H1 (cell line): ENCODE results near the gene ARMC3. TPM values are rescaled to one million over a fixed set of nuclear protein-coding genes. Genes with fewer than 3 reads are reported as not detected.

ENCODE experiments used
- CTCF ChIA-PET: fragments of 300-600 bp; sonication (Branson Sonifier 250); formaldehyde crosslinking; loops from one replicate; lab custom pipeline; 2021; ENCODE audit not compliant: partially characterized antibody; lab: Charles Lee
- POLR2A ChIA-PET: fragments of 300-600 bp; sonication (Branson Sonifier 250); formaldehyde crosslinking; loops from one replicate; lab custom pipeline; 2021; ENCODE audit warnings: inconsistent platforms; ENCODE audit not compliant: partially characterized antibody; lab: Charles Lee
- DNase-seq, 2 experiments: peaks; one replicate each; pipeline versions ENCODE4 v3.0.0 to v3.0.0-alpha.2; 2010 to 2022; ENCODE audit warnings: low spot score in 2 of 2, low read depth in 1 of 2, mixed read lengths in 1 of 2
- FAIRE-seq: peaks from 2 replicates; lab custom pipeline; 2011; peaks lifted over from hg19 to GRCh38; lab: Jason Lieb, UNC
- H2AFZ ChIP-seq: 2 replicates; pipeline ENCODE4 v1.8.1; 2012; ENCODE audit warnings: low read length, inconsistent platforms
- H2AK5ac ChIP-seq: 2 replicates; pipeline ENCODE4 v1.6.1; 2013; ENCODE audit warnings: low read depth, low read length
- H2BK120ac ChIP-seq: replicated peaks from 2 replicates; pipeline ENCODE3; 2013; ENCODE audit warnings: low read depth, low read length, inconsistent platforms
- H2BK12ac ChIP-seq: 2 replicates; pipeline ENCODE4 v1.6.1; 2013; ENCODE audit warnings: low read depth, low read length
- H2BK15ac ChIP-seq: 2 replicates; pipeline ENCODE4 v1.6.1; 2013; ENCODE audit warnings: low read length
- H2BK20ac ChIP-seq: 2 replicates; pipeline ENCODE4 v1.6.1; 2013; ENCODE audit warnings: low read length
- H2BK5ac ChIP-seq: 2 replicates; pipeline ENCODE4 v1.6.1; 2013; ENCODE audit warnings: low read depth, low read length
- H3K14ac ChIP-seq: 2 replicates; pipeline ENCODE4 v1.6.1; 2013; ENCODE audit warnings: inconsistent platforms; ENCODE audit not compliant: insufficient read length
- H3K18ac ChIP-seq: 2 replicates; pipeline ENCODE4 v1.6.1; 2013; ENCODE audit warnings: low read length; ENCODE audit errors: extremely low read depth
- H3K23ac ChIP-seq: 2 replicates; pipeline ENCODE4 v1.6.1; 2013; ENCODE audit warnings: inconsistent platforms; ENCODE audit not compliant: insufficient read length
- H3K23me2 ChIP-seq: 2 replicates; pipeline ENCODE4 v1.6.1; 2013; ENCODE audit warnings: low read depth, low read length
- H3K27ac ChIP-seq: 2 replicates; pipeline ENCODE4 v1.6.1; 2011; ENCODE audit warnings: low read depth, low read length, inconsistent platforms
- H3K27me3 ChIP-seq, 4 experiments: replicated peaks in 1 of 4; 1 replicate in 1 of 4; 2 replicates in 3 of 4; pipeline versions ENCODE4 v1.6.1 to v1.8.1; 2011 to 2013; ENCODE audit warnings: low read length in 3 of 4, mild to moderate bottlenecking in 3 of 4, inconsistent platforms in 2 of 4, mixed read lengths in 2 of 4, moderate library complexity in 1 of 4; ENCODE audit not compliant: control insufficient read depth in 3 of 4, insufficient read depth in 3 of 4; ENCODE audit errors: extremely low read depth in 1 of 4
- H3K36me3 ChIP-seq, 4 experiments: 2 replicates each; pipeline versions ENCODE4 v1.6.1 to v1.8.1; 2011 to 2013; ENCODE audit warnings: mild to moderate bottlenecking in 4 of 4, low read length in 3 of 4, moderate library complexity in 2 of 4, control low read depth in 1 of 4, inconsistent platforms in 1 of 4; ENCODE audit not compliant: insufficient read depth in 4 of 4, control insufficient read depth in 2 of 4
- H3K4ac ChIP-seq: replicated peaks from 2 replicates; pipeline ENCODE3; 2013; ENCODE audit warnings: low read length, low read depth, mixed read lengths, inconsistent platforms; ENCODE audit not compliant: insufficient read length
- H3K4me1 ChIP-seq, 4 experiments: replicated peaks in 1 of 4; 1 replicate in 1 of 4; 2 replicates in 3 of 4; pipeline versions ENCODE4 v1.6.1 to v1.8.1; 2011 to 2013; ENCODE audit warnings: low read length in 3 of 4, inconsistent platforms in 2 of 4, mixed read lengths in 1 of 4; ENCODE audit not compliant: insufficient read depth in 4 of 4, control insufficient read depth in 3 of 4
- H3K4me2 ChIP-seq, 2 experiments: 2 replicates each; pipeline versions ENCODE4 v1.6.1 to v1.8.1; 2011 to 2013; ENCODE audit warnings: low read depth in 2 of 2, low read length in 2 of 2, control low read depth in 1 of 2, inconsistent platforms in 1 of 2, mild to moderate bottlenecking in 1 of 2; ENCODE audit not compliant: insufficient read depth in 1 of 2
- H3K4me3 ChIP-seq, 4 experiments: fragments of 200-600, 300-600 bp in 1 of 4; sonication (generic), shearing (Covaris generic), sonication (Bioruptor Twin) in 1 of 4; 2 replicates each; pipeline versions ENCODE4 v1.5.1 to v1.8.1; 2011 to 2016; ENCODE audit warnings: low read length in 4 of 4, low read depth in 3 of 4, control low read depth in 2 of 4, inconsistent platforms in 2 of 4, mild to moderate bottlenecking in 2 of 4, mixed read lengths in 1 of 4, moderate library complexity in 1 of 4; ENCODE audit not compliant: insufficient read depth in 2 of 4; ENCODE audit errors: extremely low read depth in 1 of 4
- H3K56ac ChIP-seq: replicated peaks from 2 replicates; pipeline ENCODE3; 2013; ENCODE audit warnings: low read depth, mild to moderate bottlenecking, mixed read lengths, low read length, inconsistent platforms; ENCODE audit not compliant: insufficient read length
- H3K79me1 ChIP-seq: 2 replicates; pipeline ENCODE4 v1.6.1; 2013; ENCODE audit warnings: low read depth, low read length, control low read depth
- H3K79me2 ChIP-seq, 2 experiments: 2 replicates each; pipeline versions ENCODE4 v1.6.1 to v1.8.1; 2012 to 2013; ENCODE audit warnings: low read length in 2 of 2, mild to moderate bottlenecking in 2 of 2, inconsistent platforms in 1 of 2; ENCODE audit not compliant: insufficient read depth in 2 of 2, control insufficient read depth in 1 of 2
- H3K9ac ChIP-seq, 4 experiments: replicated peaks in 1 of 4; 1 replicate in 1 of 4; 2 replicates in 3 of 4; pipeline versions ENCODE4 v1.6.1 to v1.8.1; 2011 to 2013; ENCODE audit warnings: low read depth in 3 of 4, low read length in 3 of 4, control low read depth in 2 of 4, mild to moderate bottlenecking in 2 of 4, moderate library complexity in 2 of 4, inconsistent platforms in 1 of 4; ENCODE audit errors: extremely low read depth in 1 of 4
- H3K9me3 ChIP-seq, 2 experiments: 2 replicates each; pipeline versions ENCODE4 v1.6.1 to v1.8.1; 2012 to 2013; ENCODE audit warnings: mild to moderate bottlenecking in 2 of 2, moderate library complexity in 2 of 2, control low read depth in 1 of 2, inconsistent platforms in 1 of 2, low read depth in 1 of 2, low read length in 1 of 2, mixed read lengths in 1 of 2; ENCODE audit not compliant: insufficient read depth in 2 of 2
- H4K20me1 ChIP-seq, 2 experiments: replicated peaks in 1 of 2; 2 replicates each; pipeline versions ENCODE3 to v1.8.1; 2011 to 2013; ENCODE audit warnings: inconsistent platforms in 2 of 2, low read length in 2 of 2, mild to moderate bottlenecking in 1 of 2; ENCODE audit not compliant: insufficient read depth in 2 of 2, control insufficient read depth in 1 of 2
- H4K5ac ChIP-seq: 2 replicates; pipeline ENCODE4 v1.6.1; 2013; ENCODE audit warnings: low read length, low read depth, mixed read lengths, inconsistent platforms; ENCODE audit not compliant: insufficient read length
- H4K8ac ChIP-seq: 2 replicates; pipeline ENCODE4 v1.8.0; 2013; ENCODE audit warnings: mild to moderate bottlenecking, moderate library complexity, low read length, inconsistent platforms; ENCODE audit not compliant: insufficient read depth; ENCODE audit errors: extremely low read depth
- H4K91ac ChIP-seq: replicated peaks from 2 replicates; pipeline ENCODE3; 2013; ENCODE audit warnings: low read length, mixed read lengths, inconsistent platforms; ENCODE audit not compliant: insufficient read length
- CEBPB ChIP-seq: IDR thresholded peaks from 2 replicates; pipeline ENCODE4 v1.6.1; 2012; ENCODE audit warnings: low read depth, low read length
- CHD1 ChIP-seq: IDR thresholded peaks from 2 replicates; pipeline ENCODE4 v1.6.1; 2012; ENCODE audit warnings: low read depth, low read length, improper control_type of control experiment
- EP300 ChIP-seq, 2 experiments: IDR thresholded peaks; 1 replicate in 1 of 2; 2 replicates in 1 of 2; pipeline ENCODE4 v1.6.1; 2011 to 2012; ENCODE audit warnings: low read depth in 2 of 2, low read length in 2 of 2, mild to moderate bottlenecking in 2 of 2, borderline replicate concordance in 1 of 2, inconsistent platforms in 1 of 2, moderate library complexity in 1 of 2
- KDM5A ChIP-seq: fragments of 200-600 bp; IDR thresholded peaks from 2 replicates; pipeline ENCODE4 v1.7.1; 2012; ENCODE audit warnings: mild to moderate bottlenecking, low read length, inconsistent platforms, mixed read lengths
- NRF1 ChIP-seq: IDR thresholded peaks from 2 replicates; pipeline ENCODE4 v1.6.1; 2011; ENCODE audit warnings: mild to moderate bottlenecking, low read depth, low read length, improper control_type of control experiment
- RBBP5 ChIP-seq: IDR thresholded peaks from 2 replicates; pipeline ENCODE4 v1.7.1; 2012; ENCODE audit warnings: low read depth, mild to moderate bottlenecking, inconsistent platforms, low read length, moderate library complexity, borderline replicate concordance
- SIRT6 ChIP-seq: IDR thresholded peaks from one replicate; pipeline ENCODE4 v1.7.1; 2012; ENCODE audit warnings: low read length, inconsistent platforms
- SUZ12 ChIP-seq: fragments of 200-600 bp; sonication (generic); IDR thresholded peaks from 2 replicates; pipeline ENCODE4 v1.6.1; 2012; ENCODE audit warnings: mild to moderate bottlenecking, inconsistent platforms, low read length, moderate library complexity, mixed read lengths
- WGBS, 2 experiments: shearing (Covaris generic) in 1 of 2; methylation state at CpG; one replicate each; pipeline versions ENCODE4 v1.1.6 to v1.1.7; 2013 to 2015; ENCODE audit warnings: low lambda C conversion rate in 2 of 2, mixed read lengths in 2 of 2, inconsistent platforms in 1 of 2, low coverage in 1 of 2, missing lambda C conversion rate in 1 of 2; ENCODE audit not compliant: insufficient replicate concordance in 2 of 2, insufficient coverage in 1 of 2, insufficient read length in 1 of 2; ENCODE audit errors: extremely low coverage in 1 of 2, missing lambda C conversion rate in 1 of 2; 5-methylcytosine and 5-hydroxymethylcytosine counted together
- polyA plus RNA-seq, 7 experiments: library from polyadenylated mRNA; depleted of rRNA in 3 of 7; stranded (reverse) in 5 of 7; unstranded in 2 of 7; fragments of >200 nt in 5 of 7; fragments of 200-250 nt in 2 of 7; gene quantifications; 1 replicate in 5 of 7; 2 replicates in 1 of 7; 4 replicates in 1 of 7; pipeline versions ENCODE4 v1.2.1 to v1.2.3, GENCODE V29; 2011 to 2013; ENCODE audit warnings: missing spikeins in 2 of 7, mixed read lengths in 2 of 7
- total RNA-seq: library from RNA; stranded (reverse); fragmentation: NEBNext Ultra II Directional; extraction: Animal tissue kit (Norgen Biotek cat#: 25700); gene quantifications from 2 replicates; pipeline ENCODE4 v1.2.1, GENCODE V29; 2021

The ARMC3 gene
- total and polyA plus RNA-seq, 2 of the 8 experiments (the other 6 are each of a cell fraction or from before 2014, with no cell fraction given): 0.15 TPM

- Histone ChIP-seq H3K4me1 (no peaks in the 10 kb centered on the region; a peak in 1 of 7 replicates), H2AK5ac (no peak overlapping the region), H3K79me2 (no peaks in the 10 kb centered on the region), H2BK5ac (no peak overlapping the region), H3K23ac (no peak overlapping the region), H3K36me3 (no peaks in the 10 kb centered on the region; a peak in 1 of 8 replicates), H4K5ac (no peak overlapping the region), H2BK12ac (no peak overlapping the region), H2BK120ac (no peak overlapping the region), H3K9me3 (0 out of 4 replicates have a peak, but pooled peaks cover 0 to 3% of the 10 kb centered on the region in 2 experiments), H3K27ac (no peak overlapping the region), H2BK15ac (no peak overlapping the region), H3K18ac (no peak overlapping the region), H3K56ac (no peak overlapping the region), H2BK20ac (no peak overlapping the region), H3K9ac (no peak overlapping the region), H3K27me3 (no peaks in the 10 kb centered on the region), H3K4me2 (no peak overlapping the region), H4K8ac (no peak overlapping the region), H2AFZ (no peak overlapping the region), H3K4me3 (no peak overlapping the region), H3K4ac (no peak overlapping the region), H3K23me2 (no peaks in the 10 kb centered on the region), H4K91ac (no peak overlapping the region), H3K79me1 (no peaks in the 10 kb centered on the region), H3K14ac (no peak overlapping the region), H4K20me1 (no peaks in the 10 kb centered on the region)
- ChIA-PET CTCF (no interaction called here), POLR2A (no interaction called here)
- WGBS, 2 experiments: 91% methylated on average over 2 of the region's 2 CpGs; no CpG with 5 or more reads in 1 of the 2 experiments
- TF ChIP-seq KDM5A (no peak), SUZ12 (no peak), CHD1 (no peak), SIRT6 (no peak), RBBP5 (no peak), NRF1 (no peak), CEBPB (no peak), EP300 (IDR thresholded peaks at IDR 0.05; ENCODE audit: borderline replicate concordance in 1 of 2, low read depth in 2 of 2, low read length in 2 of 2) (no peak)
- FAIRE-seq: no peak
- DNase-seq: no peak
Measured at GRCh38 chr10:22899307-22899706, 28.5 kb upstream of the ARMC3 start.
